ENCODE data around the gene CDKN2D. TPM values are rescaled to one million over a fixed set of nuclear protein-coding genes. Genes with fewer than 3 reads are reported as not detected.

CDKN2D gene
- polyA plus RNA-seq, 4 donors = 4.4 to 19.0 (median 14.2) TPM

DNA sequence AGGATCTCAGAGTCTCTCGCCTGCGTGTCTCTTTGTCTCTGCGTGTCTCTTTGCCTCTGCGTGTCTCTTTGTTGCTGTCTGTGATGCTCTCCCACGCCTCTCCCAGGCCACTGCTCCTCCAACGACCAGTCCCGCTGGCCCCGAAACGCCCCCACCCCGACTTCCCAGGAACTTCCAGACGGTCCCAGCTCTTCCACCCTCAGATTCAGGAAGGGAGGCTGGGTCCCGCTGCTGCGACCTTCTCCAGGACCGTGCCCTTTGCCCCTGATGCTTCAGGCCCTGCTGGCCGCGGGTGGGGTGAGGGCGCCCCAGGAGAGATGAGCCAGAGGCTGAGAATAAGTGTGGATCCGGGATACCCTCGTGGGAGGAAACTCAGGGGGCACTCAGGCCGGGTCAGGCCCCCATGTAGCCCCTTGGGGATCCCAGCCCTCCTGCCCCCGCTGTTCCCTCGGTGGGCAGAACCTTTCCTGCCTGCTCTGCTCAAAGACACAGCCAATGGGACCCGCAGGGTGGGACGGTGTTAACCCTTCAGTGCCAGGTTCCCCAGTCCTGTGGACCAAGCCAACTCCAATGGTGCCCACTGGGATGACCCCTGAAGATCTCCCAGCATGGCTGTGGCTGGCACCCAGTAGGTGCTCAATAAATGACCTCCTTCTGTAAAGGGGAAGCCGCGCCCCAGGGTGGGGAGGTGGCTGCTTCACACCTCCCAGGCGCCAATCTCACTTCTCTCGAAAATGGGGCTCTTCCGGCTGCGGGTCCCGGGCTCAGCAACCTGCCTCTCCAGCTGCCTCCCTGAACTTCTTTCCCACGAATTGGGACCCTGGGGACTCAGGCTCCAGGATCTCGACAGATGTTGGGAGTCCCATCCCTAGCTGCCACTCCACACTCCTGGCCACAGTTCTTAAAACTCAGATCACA is 50.1 kb downstream of the CDKN2D start:
- no peaks in the 10 kb centered on the region for H3K9me3 ChIP-seq (ENCODE audit: control insufficient read depth in 2 of 2, insufficient read depth in 1 of 2, low read depth in 1 of 2, low read length in 1 of 2)
- FAIRE-seq (no peak), DNase-seq (no peak)
- H3K4me1 ChIP-seq (ENCODE audit: control insufficient read depth in 3 of 3, insufficient read depth in 2 of 3, low read depth in 1 of 3, low read length in 2 of 3) = no peaks in the 10 kb centered on the region
- H3K36me3 ChIP-seq (ENCODE audit: control insufficient read depth in 3 of 3, insufficient read depth in 2 of 3, low read depth in 1 of 3, low read length in 3 of 3) = no peaks in the 10 kb centered on the region
- WGBS, 3 donors = 10 to 13% (median 11%) methylated on average over 32 to 33 of the region's 33 CpGs
- H3K4me3 ChIP-seq (ENCODE audit: low read depth in 1 of 3, low read length in 3 of 3) = no peak overlapping the region
- H3K27me3 ChIP-seq (ENCODE audit: control insufficient read depth in 3 of 3, insufficient read depth in 3 of 3, low read length in 3 of 3) = peaks cover 15 to 72% (median 41%) of the 10 kb centered on the region in 3 donors
- no peak overlapping the region for H3K27ac ChIP-seq (ENCODE audit: low read depth in 1 of 3, low read length in 2 of 3)

DNA sequence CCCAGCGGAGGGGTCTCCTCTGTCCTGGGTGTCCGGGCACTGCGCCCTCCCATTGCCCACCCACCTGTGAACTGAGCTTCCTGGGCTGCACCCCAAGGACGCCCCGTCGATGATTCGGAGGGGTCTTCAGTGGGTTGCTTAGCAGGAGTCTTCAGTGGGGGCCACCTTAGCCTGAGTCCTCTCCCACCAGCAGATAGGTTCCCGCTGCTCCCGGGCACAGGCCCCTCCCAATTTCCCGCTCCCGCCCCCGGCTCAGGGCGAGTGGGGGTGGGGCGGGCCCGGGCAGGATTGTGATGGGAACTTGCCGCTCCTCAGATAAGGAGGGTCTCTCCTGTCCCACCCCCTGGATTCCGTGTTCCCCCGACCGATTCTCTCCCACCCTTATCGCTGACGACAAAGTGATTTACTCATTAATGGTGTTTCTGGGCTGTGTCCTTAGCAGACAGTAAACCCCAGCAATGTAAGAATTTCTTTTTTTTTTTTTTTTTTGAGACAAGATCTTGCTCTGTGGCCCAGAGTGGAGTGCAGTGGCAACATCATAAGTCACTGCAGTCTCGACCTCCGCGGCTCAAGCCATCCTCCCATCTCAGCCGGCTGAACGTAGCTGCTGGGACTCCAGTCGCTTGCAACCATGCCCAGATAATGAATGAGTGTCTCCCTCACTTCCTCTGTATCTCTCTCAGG is 50.9 kb downstream of the CDKN2D start:
- FAIRE-seq = no peak
- Histone ChIP-seq H3K9me3 (ENCODE audit: control insufficient read depth in 2 of 2, insufficient read depth in 1 of 2, low read depth in 1 of 2, low read length in 1 of 2) (no peaks in the 10 kb centered on the region), H3K27ac (ENCODE audit: low read depth in 1 of 3, low read length in 2 of 3) (no peak overlapping the region), H3K4me3 (ENCODE audit: low read depth in 1 of 3, low read length in 3 of 3) (peak overlapping the region in 1 of 3 donors; percentile 17), H3K4me1 (ENCODE audit: control insufficient read depth in 3 of 3, insufficient read depth in 2 of 3, low read depth in 1 of 3, low read length in 2 of 3) (no peaks in the 10 kb centered on the region), H3K27me3 (ENCODE audit: control insufficient read depth in 3 of 3, insufficient read depth in 3 of 3, low read length in 3 of 3) (peaks cover 15 to 77% (median 49%) of the 10 kb centered on the region in 3 donors), H3K36me3 (ENCODE audit: control insufficient read depth in 3 of 3, insufficient read depth in 2 of 3, low read depth in 1 of 3, low read length in 3 of 3) (no peaks in the 10 kb centered on the region)
- DNase-seq = no peak
- WGBS, 3 donors = 1 to 4% (median 3%) methylated on average over 26 to 27 of the region's 27 CpGs

DNA sequence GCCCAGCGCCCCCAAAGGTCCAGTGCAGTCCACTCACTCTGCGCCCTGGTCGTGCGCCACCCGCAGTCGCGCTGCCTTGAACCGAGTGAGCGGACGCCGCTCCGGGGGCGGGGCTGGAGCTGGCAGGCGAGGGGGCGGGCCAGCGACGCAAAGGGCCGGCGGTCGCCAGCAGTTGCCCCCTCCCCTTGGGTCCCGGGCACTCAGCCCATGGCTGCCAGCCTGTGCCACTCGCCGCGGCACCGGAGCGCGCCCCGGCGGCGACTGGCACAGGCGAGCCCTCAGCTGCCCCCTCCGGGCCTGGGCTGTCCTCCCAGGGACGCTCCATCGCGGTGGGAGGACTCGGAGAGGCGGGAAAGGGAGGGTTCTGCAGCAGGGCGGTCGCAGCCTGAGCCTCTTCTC is 51.4 kb downstream of the CDKN2D start, which contains the start of gene S1PR5:
TSS of gene S1PR5 (minus strand) at position 87 of the 399 bp plus-strand sequence. CDS start 2,436 bp downstream, outside the sequence.
- H3K9me3 ChIP-seq (ENCODE audit: control insufficient read depth in 2 of 2, insufficient read depth in 1 of 2, low read depth in 1 of 2, low read length in 1 of 2) = no peaks in the 10 kb centered on the region
- no peak within 1 kb of the TSS for H3K27ac ChIP-seq (ENCODE audit: low read depth in 1 of 3, low read length in 2 of 3)
- peaks cover 15 to 83% (median 50%) of the 10 kb centered on the region in 3 donors for H3K27me3 ChIP-seq (ENCODE audit: control insufficient read depth in 3 of 3, insufficient read depth in 3 of 3, low read length in 3 of 3)
- 2 to 4% (median 3%) methylated on average over 29 to 39 of the region's 39 CpGs for WGBS, 3 donors
- FAIRE-seq (no peak), DNase-seq (no peak)
- H3K36me3 ChIP-seq (ENCODE audit: control insufficient read depth in 3 of 3, insufficient read depth in 2 of 3, low read depth in 1 of 3, low read length in 3 of 3) = no peaks in the 10 kb centered on the region
- H3K4me1 ChIP-seq (ENCODE audit: control insufficient read depth in 3 of 3, insufficient read depth in 2 of 3, low read depth in 1 of 3, low read length in 2 of 3) = no peaks in the 10 kb centered on the region
- peak within 1 kb of the TSS in 1 of 3 donors; percentile 17 for H3K4me3 ChIP-seq (ENCODE audit: low read depth in 1 of 3, low read length in 3 of 3)

DNA sequence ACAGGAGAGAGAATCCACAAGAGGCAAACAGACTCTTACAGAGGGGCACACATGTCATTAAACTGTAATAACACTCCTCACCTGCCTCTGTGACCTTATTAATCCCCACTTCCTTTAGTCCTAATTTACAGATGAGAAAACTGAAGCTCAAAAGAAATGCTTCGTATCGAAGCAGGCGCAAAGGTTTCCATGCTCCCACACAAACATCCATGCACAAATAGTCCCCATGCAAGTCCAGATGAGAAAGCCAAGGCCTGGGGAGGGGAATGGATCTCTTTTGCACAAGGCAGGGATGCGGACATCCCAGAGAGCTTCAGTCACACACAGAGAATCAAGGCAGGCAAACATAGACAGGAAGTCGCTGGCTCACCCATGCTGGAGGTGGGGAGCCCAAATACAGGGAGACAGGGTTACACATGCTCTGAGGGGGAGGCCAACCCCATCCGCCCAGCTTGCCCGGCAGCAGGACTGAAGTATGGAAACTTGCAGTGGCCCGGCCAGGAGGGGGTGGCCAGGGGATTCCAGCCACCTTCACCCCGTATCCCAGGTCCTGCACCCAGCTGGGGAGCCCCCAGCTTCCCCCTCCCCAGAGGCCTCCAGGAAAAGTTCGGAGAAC is 52.0 kb downstream of the CDKN2D start:
- H3K36me3 ChIP-seq (ENCODE audit: control insufficient read depth in 3 of 3, insufficient read depth in 2 of 3, low read depth in 1 of 3, low read length in 3 of 3) = no peaks in the 10 kb centered on the region
- 43 to 47% (median 45%) methylated on average over 10 of the region's 10 CpGs for WGBS, 3 donors
- no peak overlapping the region for H3K27ac ChIP-seq (ENCODE audit: low read depth in 1 of 3, low read length in 2 of 3)
- no peak for FAIRE-seq
- DNase-seq = no peak
- H3K9me3 ChIP-seq (ENCODE audit: control insufficient read depth in 2 of 2, insufficient read depth in 1 of 2, low read depth in 1 of 2, low read length in 1 of 2) = no peaks in the 10 kb centered on the region
- H3K4me1 ChIP-seq (ENCODE audit: control insufficient read depth in 3 of 3, insufficient read depth in 2 of 3, low read depth in 1 of 3, low read length in 2 of 3) = no peaks in the 10 kb centered on the region
- no peak overlapping the region for H3K4me3 ChIP-seq (ENCODE audit: low read depth in 1 of 3, low read length in 3 of 3)
- H3K27me3 ChIP-seq (ENCODE audit: control insufficient read depth in 3 of 3, insufficient read depth in 3 of 3, low read length in 3 of 3) = peaks cover 15 to 83% (median 48%) of the 10 kb centered on the region in 3 donors

Other genes with a start within 250 kb of the CDKN2D start
- gene RAVER1, start 235.4 kb downstream of the CDKN2D start, polyA plus RNA-seq = 10 to 100 TPM; 14.1 to 50.0 (median 21.1) TPM
- gene ICAM3, start 229.4 kb downstream of the CDKN2D start, polyA plus RNA-seq = 10 to 100 TPM in 3 of 4 donors, 1 to 10 TPM in 1; 8.3 to 23.8 (median 16.0) TPM
- gene TYK2, start 188.4 kb downstream of the CDKN2D start, polyA plus RNA-seq = 100 to 1,000 TPM in 3 of 4 donors, 10 to 100 TPM in 1; 81.8 to 162 (median 124) TPM
- gene CDC37, start 165.4 kb downstream of the CDKN2D start, polyA plus RNA-seq = 100 to 1,000 TPM; 128 to 202 (median 147) TPM
- gene PDE4A, start 148.4 kb downstream of the CDKN2D start, polyA plus RNA-seq = 1 to 10 TPM in 3 of 4 donors, under 1 TPM in 1; 0.67 to 3.5 (median 2.0) TPM
- 10 to 100 TPM; 35.1 to 73.8 (median 56.4) TPM for gene KEAP1, start 65.6 kb downstream of the CDKN2D start, polyA plus RNA-seq
- gene S1PR5, start 51.5 kb downstream of the CDKN2D start, polyA plus RNA-seq = under 1 TPM in 2 of 4 donors, not detected in 2; 0.09 to 0.89 TPM
- 100 to 1,000 TPM in 2 of 4 donors, 10 to 100 TPM in 2; 24.0 to 181 (median 105) TPM for gene ATG4D, start 25.1 kb downstream of the CDKN2D start, polyA plus RNA-seq
- 10 to 100 TPM; 14.8 to 21.2 (median 18.1) TPM for gene KRI1, start 3.0 kb downstream of the CDKN2D start, polyA plus RNA-seq
- 100 to 1,000 TPM in 2 of 4 donors, 10 to 100 TPM in 2; 85.5 to 238 (median 99.7) TPM for gene AP1M2, start 18.3 kb upstream of the CDKN2D start, polyA plus RNA-seq
- gene SLC44A2, start 56.6 kb upstream of the CDKN2D start, polyA plus RNA-seq = 10 to 100 TPM in 3 of 4 donors, 1 to 10 TPM in 1; 5.7 to 41.6 (median 19.0) TPM
- gene ILF3, start 85.4 kb upstream of the CDKN2D start, polyA plus RNA-seq = 100 to 1,000 TPM in 2 of 4 donors, 10 to 100 TPM in 2; 37.3 to 170 (median 87.6) TPM
- gene QTRT1, start 132.5 kb upstream of the CDKN2D start, polyA plus RNA-seq = 100 to 1,000 TPM in 1 of 4 donors, 10 to 100 TPM in 3; 45.9 to 107 (median 64.0) TPM
- gene DNM2, start 149.1 kb upstream of the CDKN2D start, polyA plus RNA-seq = 100 to 1,000 TPM; 145 to 248 (median 166) TPM

Data from small intestine (tissue), 7 donors.